K562 (cell line): ENCODE data around the gene ZNF410. TPM values are rescaled to one million over a fixed set of nuclear protein-coding genes. Genes with fewer than 3 reads are reported as not detected.

Experiments
- ATAC-seq: fragments of 200-7000 bp; cut with Tn5 transposase; 3 replicates; pipeline ENCODE4 v1.9.1; 2020; ENCODE audit warnings: moderate library complexity
- BruUV-seq: library from RNA; stranded (reverse); fragments of 400-500 nt; replicated peaks from 2 replicates; lab custom pipeline; 2021; lab: Mats Ljungman, UMichigan
- CTCF ChIA-PET: fragments of 300-600 bp; formaldehyde crosslinking; extraction: SDS; loops from one replicate; lab custom pipeline; 2021; ENCODE audit warnings: low intra/inter-chr PET ratio; lab: Yijun Ruan, JAX
- POLR2A ChIA-PET: fragments of 300-600, 350-650 bp; sonication (Branson Sonifier 250); formaldehyde crosslinking; extraction: SDS; loops from one replicate; lab custom pipeline; 2021; ENCODE audit warnings: antibody characterized with exemption, inconsistent platforms; lab: Yijun Ruan, JAX
- DNase-seq, 4 experiments: peaks; one replicate each; pipeline versions ENCODE4 v3.0.0 to v3.0.0-alpha.2; 2011 to 2018; ENCODE audit warnings: low spot score in 3 of 4, mixed read lengths in 3 of 4; ENCODE audit errors: extremely low read depth in 1 of 4
- FAIRE-seq: peaks from 2 replicates; lab custom pipeline; 2011; peaks lifted over from hg19 to GRCh38; lab: Jason Lieb, UNC
- H2AFZ ChIP-seq: 2 replicates; pipeline ENCODE4 v1.6.0; 2011; ENCODE audit warnings: low read depth, low read length, control low read depth, inconsistent platforms
- H3K27ac ChIP-seq: fragments of 200-600 bp; 3 replicates; pipeline ENCODE4 v1.8.0; 2011; ENCODE audit warnings: low read depth, mild to moderate bottlenecking, control low read depth, inconsistent platforms, low read length, moderate library complexity, mixed read lengths; ENCODE audit errors: extremely low read depth
- H3K27me3 ChIP-seq, 2 experiments: fragments of 300-600 bp in 1 of 2; 2 replicates in 1 of 2; 3 replicates in 1 of 2; pipeline versions ENCODE4 v1.6.0 to v1.8.0; 2011; ENCODE audit warnings: inconsistent platforms in 2 of 2, low read length in 2 of 2, mild to moderate bottlenecking in 1 of 2, mixed read lengths in 1 of 2, moderate library complexity in 1 of 2; ENCODE audit not compliant: control insufficient read depth in 2 of 2, insufficient read depth in 2 of 2
- H3K36me3 ChIP-seq: fragments of 300-600 bp; 3 replicates; pipeline ENCODE4 v1.8.0; 2011; ENCODE audit warnings: mild to moderate bottlenecking, low read length, inconsistent platforms; ENCODE audit not compliant: control insufficient read depth, insufficient read depth
- H3K4me1 ChIP-seq, 2 experiments: fragments of 200-600 bp in 1 of 2; replicated peaks in 1 of 2; 2 replicates in 1 of 2; 3 replicates in 1 of 2; pipeline versions ENCODE4 v1.5.1 to v1.8.0; 2011; ENCODE audit warnings: inconsistent platforms in 2 of 2, low read length in 2 of 2, mild to moderate bottlenecking in 1 of 2, mixed read lengths in 1 of 2, moderate library complexity in 1 of 2; ENCODE audit not compliant: control insufficient read depth in 2 of 2, insufficient read depth in 2 of 2
- H3K4me2 ChIP-seq: 2 replicates; pipeline ENCODE4 v1.6.1; 2011; ENCODE audit warnings: low read length, control low read depth, inconsistent platforms, mixed read lengths; ENCODE audit not compliant: insufficient read depth
- H3K4me3 ChIP-seq: fragments of 200-600 bp; sonication (generic), shearing (Covaris generic); 2 replicates; pipeline ENCODE4 v1.5.1; 2016; ENCODE audit warnings: control low read depth, inconsistent platforms
- H3K79me2 ChIP-seq: fragments of 200-600 bp; 3 replicates; pipeline ENCODE4 v1.8.0; 2011; ENCODE audit warnings: low read length, inconsistent platforms; ENCODE audit not compliant: control insufficient read depth, insufficient read depth
- H3K9ac ChIP-seq, 2 experiments: 2 replicates each; pipeline versions ENCODE4 v1.6.0 to v1.6.1; 2011; ENCODE audit warnings: low read depth in 2 of 2, low read length in 2 of 2, control low read depth in 1 of 2, inconsistent platforms in 1 of 2, mild to moderate bottlenecking in 1 of 2, mixed read lengths in 1 of 2; ENCODE audit not compliant: insufficient read depth in 1 of 2
- H3K9me1 ChIP-seq: one replicate; pipeline ENCODE4 v1.6.0; 2011; ENCODE audit warnings: inconsistent platforms, mild to moderate bottlenecking, low read length, moderate library complexity; ENCODE audit not compliant: control insufficient read depth, insufficient read depth
- H3K9me3 ChIP-seq: replicated peaks from 2 replicates; pipeline ENCODE4 v1.5.1; 2011; ENCODE audit warnings: low read depth, low read length, inconsistent platforms; ENCODE audit not compliant: control insufficient read depth, insufficient read depth
- H4K20me1 ChIP-seq: replicated peaks from 2 replicates; pipeline ENCODE4 v1.6.1; 2011; ENCODE audit warnings: low read length, inconsistent platforms, mixed read lengths; ENCODE audit not compliant: control insufficient read depth, insufficient read depth
- ADNP ChIP-seq: fragments of 200-800 bp; sonication (Bioruptor generic); IDR thresholded peaks from 2 replicates; pipeline ENCODE4 v1.6.1; 2016; ENCODE audit warnings: missing genetic modification characterization, missing compliant biosample characterization
- DNMT1 ChIP-seq: fragments of 450-650 bp; IDR thresholded peaks from 2 replicates; pipeline ENCODE4 v1.6.1; 2016; ENCODE audit warnings: antibody characterized with exemption, mild to moderate bottlenecking
- E4F1 ChIP-seq: fragments of 250-450 bp; sonication (Bioruptor Pico); IDR thresholded peaks from 2 replicates; pipeline ENCODE4 v1.5.0; 2021; ENCODE audit warnings: mild to moderate bottlenecking, borderline replicate concordance
- GTF2F1 ChIP-seq: IDR thresholded peaks from 2 replicates; pipeline ENCODE4 v1.6.1; 2011; ENCODE audit warnings: low read depth, low read length, improper control_type of control experiment
- HES1 ChIP-seq: fragments of 450-650 bp; IDR thresholded peaks from 2 replicates; pipeline ENCODE4 v1.6.1; 2016; ENCODE audit warnings: low read depth, mild to moderate bottlenecking, moderate library complexity
- HOXB6 ChIP-seq: fragments of 250-450 bp; sonication (Bioruptor Pico); IDR thresholded peaks from 2 replicates; pipeline ENCODE4 v1.5.1; 2022; ENCODE audit warnings: mild to moderate bottlenecking, borderline replicate concordance
- IRF2 ChIP-seq: sonication (generic); formaldehyde crosslinking; IDR thresholded peaks from 2 replicates; pipeline ENCODE4 v1.8.1; 2022; ENCODE audit warnings: mild to moderate bottlenecking, missing genetic modification reagents
- SOX6 ChIP-seq: fragments of 450-650 bp; IDR thresholded peaks from 2 replicates; pipeline ENCODE4 v1.6.1; 2014; ENCODE audit warnings: mild to moderate bottlenecking
- XRCC4 ChIP-seq: IDR thresholded peaks from one replicate; pipeline ENCODE4 v1.6.1; 2011; ENCODE audit not compliant: insufficient read depth, insufficient read length; ENCODE audit errors: extremely low read depth
- ZBTB11 ChIP-seq, 3 experiments: fragments of 200-800 bp in 1 of 3; fragments of 250-450 bp in 1 of 3; fragments of 450-650 bp in 1 of 3; sonication (Bioruptor Pico) in 1 of 3; sonication (Bioruptor generic) in 1 of 3; formaldehyde crosslinking in 1 of 3; IDR thresholded peaks; 2 replicates each; pipeline versions ENCODE4 v1.6.1 to v1.8.0; 2016 to 2022; ENCODE audit warnings: mild to moderate bottlenecking in 2 of 3, missing genetic modification characterization in 2 of 3, missing compliant biosample characterization in 1 of 3, moderate library complexity in 1 of 3
- ZNF175 ChIP-seq: fragments of 200-800 bp; sonication (Bioruptor generic); IDR thresholded peaks from 2 replicates; pipeline ENCODE4 v1.6.1; 2016; ENCODE audit warnings: low read depth, mild to moderate bottlenecking, missing genetic modification characterization, missing compliant biosample characterization
- ZNF76 ChIP-seq: fragments of 250-450 bp; sonication (Bioruptor Pico); IDR thresholded peaks from 2 replicates; pipeline ENCODE4 v1.4.0; 2020; ENCODE audit warnings: mild to moderate bottlenecking, moderate library complexity, borderline replicate concordance
- WGBS: fragments of 100-300 bp; shearing (Covaris generic); methylation state at CpG from one replicate; pipeline ENCODE4 v1.1.6; 2016; ENCODE audit warnings: low coverage, mixed read lengths; ENCODE audit not compliant: insufficient coverage; ENCODE audit errors: missing lambda C conversion rate; 5-methylcytosine and 5-hydroxymethylcytosine counted together
- in situ Hi-C: fragments of 300-500 bp; cut with MboI; formaldehyde crosslinking; loops from 4 replicates; pipeline ENCODE4 v1.15.0; 2018; ENCODE audit warnings: inconsistent platforms, mixed read lengths
- intact Hi-C: fragments of 100-400 bp; cut with micrococcal nuclease; formaldehyde crosslinking; loops from 2 replicates; pipeline ENCODE4 v1.14.2; 2022
- polyA plus RNA-seq, 8 experiments: library from polyadenylated mRNA; depleted of rRNA in 4 of 8; stranded (reverse) in 5 of 8; unstranded in 3 of 8; fragments of >200 nt; fragmentation: Nextera tagmentation in 2 of 8; fragmentation: Illumina TruSeq in 1 of 8; extraction: Ambion mirVana in 2 of 8; extraction: Trizol in 1 of 8; gene quantifications; 2 replicates each; pipeline versions ENCODE4 v1.2.1 to v1.2.3, GENCODE V29; 2011 to 2014; ENCODE audit warnings: inconsistent platforms in 1 of 8, missing spikeins in 1 of 8
- total RNA-seq, 7 experiments: library from RNA; depleted of rRNA in 6 of 7; stranded (reverse); fragments of >200 nt in 6 of 7; fragmentation: Illumina TruSeq in 2 of 7; extraction: Trizol in 2 of 7; gene quantifications; 2 replicates each; pipeline versions ENCODE4 v1.2.1 to v1.2.3, GENCODE V29; 2011 to 2021; ENCODE audit warnings: low replicate concordance in 1 of 7
- TF ChIP-seq, protein P1 (sequence below): sonication (generic); formaldehyde crosslinking; IDR thresholded peaks from 2 replicates; pipeline ENCODE4 v1.8.0; 2023; ENCODE audit warnings: mild to moderate bottlenecking, missing genetic modification reagents

Gene ZNF410
- total and polyA plus RNA-seq, 9 of the 15 experiments (the other 6 are each of a cell fraction or from before 2014, with no cell fraction given) = 20.5 to 64.8 (median 38.7) TPM

DNA sequence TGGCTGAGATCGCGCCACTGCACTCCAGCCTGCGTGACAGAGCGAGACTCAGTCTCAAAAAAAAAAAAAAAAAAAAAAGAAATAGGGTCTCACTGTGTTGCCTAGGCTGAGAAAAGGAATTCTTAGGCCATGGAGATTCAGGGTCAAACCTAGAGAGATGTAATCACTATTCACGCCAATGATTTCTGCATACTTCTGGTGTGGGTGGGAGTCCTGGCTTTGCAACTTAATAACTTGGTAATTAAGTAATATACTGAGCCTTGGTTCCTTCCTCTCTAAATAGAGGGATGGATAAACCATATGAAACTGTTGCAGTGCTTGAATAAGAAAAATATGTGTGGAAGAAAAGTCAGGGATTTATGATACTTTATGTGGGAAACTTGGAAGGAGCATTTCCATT lies 2.7 kb downstream of the ZNF410 start:
- CTCF ChIA-PET = no interaction called here
- intact Hi-C loops = loop anchor here (5.0 kb wide), 1 partner anchor 147 kb away; no protein-coding TSS in a partner anchor
- H3K4me1 ChIP-seq = peaks cover 4 to 6% of the 10 kb centered on the region in 2 experiments; a peak in 4 of 5 replicates
- TF ChIP-seq HES1 (no peak), E4F1 (CRISPR knock-in tag) (no peak), ADNP (tag) (no peak), ZBTB11 (CRISPR knock-in tag; IDR thresholded peaks at IDR 0.05) (no peak), XRCC4 (no peak), HOXB6 (CRISPR knock-in tag) (no peak), DNMT1 (no peak), IRF2 (CRISPR knock-in tag) (no peak), GTF2F1 (no peak), ZNF175 (CRISPR knock-in tag) (no peak), SOX6 (no peak), ZNF76 (CRISPR knock-in tag) (no peak)
- TF ChIP-seq, protein P1, sequence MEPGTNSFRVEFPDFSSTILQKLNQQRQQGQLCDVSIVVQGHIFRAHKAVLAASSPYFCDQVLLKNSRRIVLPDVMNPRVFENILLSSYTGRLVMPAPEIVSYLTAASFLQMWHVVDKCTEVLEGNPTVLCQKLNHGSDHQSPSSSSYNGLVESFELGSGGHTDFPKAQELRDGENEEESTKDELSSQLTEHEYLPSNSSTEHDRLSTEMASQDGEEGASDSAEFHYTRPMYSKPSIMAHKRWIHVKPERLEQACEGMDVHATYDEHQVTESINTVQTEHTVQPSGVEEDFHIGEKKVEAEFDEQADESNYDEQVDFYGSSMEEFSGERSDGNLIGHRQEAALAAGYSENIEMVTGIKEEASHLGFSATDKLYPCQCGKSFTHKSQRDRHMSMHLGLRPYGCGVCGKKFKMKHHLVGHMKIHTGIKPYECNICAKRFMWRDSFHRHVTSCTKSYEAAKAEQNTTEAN (CRISPR knock-in tag) = no peak

More for the DNA sequence above, 2.7 kb downstream of the ZNF410 start:
- no peak overlapping the region for H3K27ac ChIP-seq
- H3K4me3 ChIP-seq = no peak overlapping the region
- H3K36me3 ChIP-seq = peaks cover 26% of the 10 kb centered on the region; the same call in 2 of the 3 replicates
- H3K9me3 ChIP-seq = no peaks in the 10 kb centered on the region
- H3K4me2 ChIP-seq = no peak overlapping the region
- 70% methylated on average over 3 of the region's 5 CpGs for WGBS
- in situ Hi-C loops = no loop called here
- no peak overlapping the region for H3K9ac ChIP-seq
- FAIRE-seq (no peak), DNase-seq (no peak), ATAC-seq (no peak)
- no peaks in the 10 kb centered on the region for H3K27me3 ChIP-seq
- no peak overlapping the region for H2AFZ ChIP-seq
- H3K79me2 ChIP-seq = peaks cover 80% of the 10 kb centered on the region
- no peaks in the 10 kb centered on the region for H3K9me1 ChIP-seq
- POLR2A ChIA-PET = interaction anchor here (0.7 to 1.4 kb wide), 4 partner anchors 15 to 642 kb away, joined by 3 to 6 read pairs (median 4); no protein-coding TSS in a partner anchor
- H4K20me1 ChIP-seq = no peaks in the 10 kb centered on the region
- no TSS peak for BruUV-seq
